ENCODE results near the gene NDRG3. TPM values are rescaled to one million over a fixed set of nuclear protein-coding genes. Genes with fewer than 3 reads are reported as not detected.

The NDRG3 gene
- total and polyA plus RNA-seq, 10 of the 15 experiments (the other 5 are each of a cell fraction or from before 2014, with no cell fraction given), result 11.2 to 29.7 (median 14.9) TPM

DNA sequence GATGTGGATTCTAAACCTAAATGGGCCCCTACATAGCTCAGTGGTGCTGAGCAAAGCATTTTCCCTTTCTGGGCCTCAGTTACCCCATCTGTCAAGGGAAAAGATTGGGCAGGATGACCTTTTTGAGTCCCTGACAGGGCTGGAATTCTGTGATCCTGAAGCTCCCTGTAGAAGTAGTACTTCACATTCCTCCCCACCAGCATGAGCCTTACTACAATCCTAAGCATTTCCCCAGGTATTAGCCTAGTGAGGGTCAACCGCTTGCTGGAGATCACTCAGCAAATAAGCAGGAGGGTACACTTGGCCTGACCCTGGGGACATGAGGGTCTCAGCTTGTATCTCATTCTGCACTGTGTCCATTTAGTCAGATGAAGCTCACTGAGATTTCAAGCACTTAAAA is 13.4 kb downstream of the NDRG3 start:
- intact Hi-C loops (cut with micrococcal nuclease; ENCODE audit: unreplicated experiment) (no loop called here), in situ Hi-C loops (cut with MboI) (no loop called here)
- ChIA-PET SMC1A (ENCODE audit: uncharacterized antibody, unreplicated experiment) (no interaction called here), RAD21 (ENCODE audit: unreplicated experiment) (interaction anchor here (2.0 kb wide), 1 partner anchor 154 kb away, joined by 5 read pairs; no protein-coding TSS in a partner anchor), CTCF (interaction anchor here (0.8 to 4.9 kb wide), 5 partner anchors 12 to 119 kb away, joined by 3 to 26 read pairs (median 4); partner anchors contain the start of gene NDRG3), POLR2A (no interaction called here)
- no peak for ATAC-seq
- Histone ChIP-seq H3K27ac (ENCODE audit: control insufficient read depth, insufficient read depth) (no peak overlapping the region), H3K36me3 (ENCODE audit: control insufficient read depth in 2 of 2, insufficient read depth in 2 of 2, low read length in 1 of 2) (no peaks in the 10 kb centered on the region; a peak in 1 of 4 replicates), H3K4me3 (no peak overlapping the region), H3K9me3 (replicated peaks; ENCODE audit: control insufficient read depth, insufficient read depth, low read length) (no peaks in the 10 kb centered on the region), H3K4me1 (ENCODE audit: control insufficient read depth, insufficient read depth, low read length) (peaks cover 4% of the 10 kb centered on the region), H3K9ac (ENCODE audit: control insufficient read depth, insufficient read depth, low read length) (no peak overlapping the region), H2AFZ (ENCODE audit: control insufficient read depth, low read depth, low read length) (no peak overlapping the region), H3K4me2 (ENCODE audit: control insufficient read depth, insufficient read depth) (no peak overlapping the region), H4K20me1 (ENCODE audit: control insufficient read depth, insufficient read depth) (peaks cover 3% of the 10 kb centered on the region; the same call in 1 of the 2 replicates), H3K27me3 (replicated peaks in 1 of 2; ENCODE audit: control insufficient read depth in 2 of 2, insufficient read depth in 2 of 2, low read length in 1 of 2) (no peaks in the 10 kb centered on the region), H3K79me2 (ENCODE audit: control insufficient read depth, insufficient read depth, low read length) (no peaks in the 10 kb centered on the region; the same call in 1 of the 2 replicates)
- no TSS peak for BruUV-seq (replicated peaks)
- TF ChIP-seq CREB1 (IDR thresholded peaks at IDR 0.05; ENCODE audit: low read depth) (no peak), YY1 (IDR thresholded peaks at IDR 0.05; ENCODE audit: low read depth, low read length) (no peak), SKIL (IDR thresholded peaks at IDR 0.05; ENCODE audit: low read depth, poor library complexity, severe bottlenecking) (no peak), SMAD1 (IDR thresholded peaks at IDR 0.05; ENCODE audit: low read depth, partially characterized antibody) (no peak), MTA3 (IDR thresholded peaks at IDR 0.05; ENCODE audit: borderline replicate concordance, low read length) (no peak), RBBP5 (conservative IDR thresholded peaks at IDR 0.05) (no peak), DPF2 (IDR thresholded peaks at IDR 0.05) (no peak), RAD51 (IDR thresholded peaks at IDR 0.05) (no peak), SIN3A (IDR thresholded peaks at IDR 0.05; ENCODE audit: low read depth, low read length) (no peak), NFYA (IDR thresholded peaks at IDR 0.05; ENCODE audit: borderline replicate concordance, low read depth, low read length) (no peak)
- TF ChIP-seq, protein P1, sequence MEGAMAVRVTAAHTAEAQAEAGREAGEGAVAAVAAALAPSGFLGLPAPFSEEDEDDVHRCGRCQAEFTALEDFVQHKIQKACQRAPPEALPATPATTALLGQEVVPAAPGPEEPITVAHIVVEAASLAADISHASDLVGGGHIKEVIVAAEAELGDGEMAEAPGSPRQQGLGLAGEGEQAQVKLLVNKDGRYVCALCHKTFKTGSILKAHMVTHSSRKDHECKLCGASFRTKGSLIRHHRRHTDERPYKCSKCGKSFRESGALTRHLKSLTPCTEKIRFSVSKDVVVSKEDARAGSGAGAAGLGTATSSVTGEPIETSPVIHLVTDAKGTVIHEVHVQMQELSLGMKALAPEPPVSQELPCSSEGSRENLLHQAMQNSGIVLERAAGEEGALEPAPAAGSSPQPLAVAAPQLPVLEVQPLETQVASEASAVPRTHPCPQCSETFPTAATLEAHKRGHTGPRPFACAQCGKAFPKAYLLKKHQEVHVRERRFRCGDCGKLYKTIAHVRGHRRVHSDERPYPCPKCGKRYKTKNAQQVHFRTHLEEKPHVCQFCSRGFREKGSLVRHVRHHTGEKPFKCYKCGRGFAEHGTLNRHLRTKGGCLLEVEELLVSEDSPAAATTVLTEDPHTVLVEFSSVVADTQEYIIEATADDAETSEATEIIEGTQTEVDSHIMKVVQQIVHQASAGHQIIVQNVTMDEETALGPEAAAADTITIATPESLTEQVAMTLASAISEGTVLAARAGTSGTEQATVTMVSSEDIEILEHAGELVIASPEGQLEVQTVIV (IDR thresholded peaks at IDR 0.05; ENCODE audit: borderline replicate concordance, partially characterized antibody), result no peak
- 92% methylated on average over 1 of the region's 1 CpG for WGBS (ENCODE audit: insufficient coverage, insufficient replicate concordance, low lambda C conversion rate, missing lambda C conversion rate)
- FAIRE-seq, result no peak
- DNase-seq (ENCODE audit: low read depth, low spot score), result no peak
